HepG2 (cell line): Measurements from ENCODE around the gene PIGW. TPM values are rescaled to one million over a fixed set of nuclear protein-coding genes. Genes with fewer than 3 reads are reported as not detected.

Experiments
- ARNTL ChIP-seq: sonication (generic); formaldehyde crosslinking; IDR thresholded peaks from 2 replicates; pipeline ENCODE4 v1.4.0; 2020; ENCODE audit warnings: mild to moderate bottlenecking, missing genetic modification reagents
- CBFB ChIP-seq: sonication (generic); formaldehyde crosslinking; IDR thresholded peaks from 2 replicates; pipeline ENCODE4 v1.4.0; 2020; ENCODE audit warnings: missing genetic modification reagents
- HOXA3 ChIP-seq: sonication (generic); formaldehyde crosslinking; IDR thresholded peaks from 2 replicates; pipeline ENCODE4 v1.5.0; 2020; ENCODE audit warnings: missing genetic modification reagents
- IRF2 ChIP-seq: IDR thresholded peaks from 2 replicates; pipeline ENCODE4 v1.6.1; 2018; ENCODE audit warnings: missing genetic modification reagents, missing compliant biosample characterization
- KAT2B ChIP-seq: fragments of 150-350 bp; IDR thresholded peaks from 2 replicates; pipeline ENCODE4 v1.6.1; 2014; ENCODE audit warnings: low read depth, low read length, borderline replicate concordance
- RAD51 ChIP-seq: fragments of 450-650 bp; IDR thresholded peaks from 2 replicates; pipeline ENCODE4 v1.6.1; 2016; ENCODE audit warnings: borderline replicate concordance
- SNAI1 ChIP-seq: sonication (generic); formaldehyde crosslinking; IDR thresholded peaks from 2 replicates; pipeline ENCODE4 v1.5.0; 2020; ENCODE audit warnings: mild to moderate bottlenecking, missing genetic modification reagents, borderline replicate concordance
- TOPORS ChIP-seq: sonication (generic); formaldehyde crosslinking; IDR thresholded peaks from 2 replicates; pipeline ENCODE4 v1.8.0; 2023; ENCODE audit warnings: mild to moderate bottlenecking, missing genetic modification reagents
- XBP1 ChIP-seq: sonication (generic); formaldehyde crosslinking; IDR thresholded peaks from 2 replicates; pipeline ENCODE4 v1.5.0; 2020; ENCODE audit warnings: missing genetic modification reagents
- ZBTB7B ChIP-seq: sonication (generic); formaldehyde crosslinking; IDR thresholded peaks from 2 replicates; pipeline ENCODE4 v1.4.0; 2020; ENCODE audit warnings: missing genetic modification reagents
- ZKSCAN1 ChIP-seq: fragments of 150-350 bp; IDR thresholded peaks from 2 replicates; pipeline ENCODE4 v1.6.1; 2014; ENCODE audit warnings: low read length
- ZNF33B ChIP-seq: sonication (generic); formaldehyde crosslinking; IDR thresholded peaks from 2 replicates; pipeline ENCODE4 v1.5.1; 2020; ENCODE audit warnings: mild to moderate bottlenecking, missing genetic modification reagents
- ZNF607 ChIP-seq: sonication (generic); formaldehyde crosslinking; IDR thresholded peaks from 2 replicates; pipeline ENCODE4 v1.5.1; 2020; ENCODE audit warnings: missing genetic modification reagents, mild to moderate bottlenecking, borderline replicate concordance
- ZNF746 ChIP-seq: sonication (generic); formaldehyde crosslinking; IDR thresholded peaks from 2 replicates; pipeline ENCODE4 v1.8.0; 2022; ENCODE audit warnings: mild to moderate bottlenecking, missing genetic modification reagents
- ZNF766 ChIP-seq: sonication (generic); formaldehyde crosslinking; IDR thresholded peaks from 2 replicates; pipeline ENCODE4 v1.5.0; 2020; ENCODE audit warnings: missing genetic modification reagents, borderline replicate concordance
- ZNF891 ChIP-seq: sonication (generic); formaldehyde crosslinking; IDR thresholded peaks from 2 replicates; pipeline ENCODE4 v1.5.0; 2020; ENCODE audit warnings: mild to moderate bottlenecking, missing genetic modification reagents
- ZSCAN20 ChIP-seq: sonication (generic); formaldehyde crosslinking; IDR thresholded peaks from 2 replicates; pipeline ENCODE4 v1.4.0; 2020; ENCODE audit warnings: missing genetic modification reagents, mild to moderate bottlenecking, borderline replicate concordance
- polyA plus RNA-seq, 8 experiments: library from polyadenylated mRNA; depleted of rRNA in 3 of 8; stranded (reverse) in 7 of 8; unstranded in 1 of 8; fragments of >200 nt; fragmentation: Illumina TruSeq in 4 of 8; extraction: Trizol in 4 of 8; gene quantifications; 2 replicates each; pipeline versions ENCODE4 v1.2.1 to v1.2.3, GENCODE V29; 2011 to 2016; ENCODE audit warnings: low read depth in 4 of 8, missing spikeins in 1 of 8, mixed read lengths in 1 of 8; ENCODE audit not compliant: insufficient read depth in 1 of 8
- total RNA-seq, 5 experiments: library from RNA; depleted of rRNA; stranded (reverse); fragments of >200 nt; fragmentation: Illumina TruSeq; extraction: Trizol; gene quantifications; 2 replicates each; pipeline ENCODE4 v1.2.3, GENCODE V29; 2016; ENCODE audit warnings: low read depth in 1 of 5
- TF ChIP-seq, protein P1 (sequence below): sonication (generic); formaldehyde crosslinking; IDR thresholded peaks from 2 replicates; pipeline ENCODE4; 2020; ENCODE audit warnings: missing genetic modification reagents, mild to moderate bottlenecking, borderline replicate concordance
- TF ChIP-seq, protein P2 (sequence below): IDR thresholded peaks from 2 replicates; pipeline ENCODE4 v1.6.1; 2016; ENCODE audit warnings: missing compliant biosample characterization, missing genetic modification reagents, borderline replicate concordance
- TF ChIP-seq, protein P3 (sequence below): sonication (generic); formaldehyde crosslinking; IDR thresholded peaks from 2 replicates; pipeline ENCODE4 v1.4.0; 2020; ENCODE audit warnings: missing genetic modification reagents

The PIGW gene
- total and polyA plus RNA-seq, 2 of the 13 experiments (the other 11 are each of a cell fraction or from before 2014, with no cell fraction given): 9.0 to 24.0 TPM

DNA sequence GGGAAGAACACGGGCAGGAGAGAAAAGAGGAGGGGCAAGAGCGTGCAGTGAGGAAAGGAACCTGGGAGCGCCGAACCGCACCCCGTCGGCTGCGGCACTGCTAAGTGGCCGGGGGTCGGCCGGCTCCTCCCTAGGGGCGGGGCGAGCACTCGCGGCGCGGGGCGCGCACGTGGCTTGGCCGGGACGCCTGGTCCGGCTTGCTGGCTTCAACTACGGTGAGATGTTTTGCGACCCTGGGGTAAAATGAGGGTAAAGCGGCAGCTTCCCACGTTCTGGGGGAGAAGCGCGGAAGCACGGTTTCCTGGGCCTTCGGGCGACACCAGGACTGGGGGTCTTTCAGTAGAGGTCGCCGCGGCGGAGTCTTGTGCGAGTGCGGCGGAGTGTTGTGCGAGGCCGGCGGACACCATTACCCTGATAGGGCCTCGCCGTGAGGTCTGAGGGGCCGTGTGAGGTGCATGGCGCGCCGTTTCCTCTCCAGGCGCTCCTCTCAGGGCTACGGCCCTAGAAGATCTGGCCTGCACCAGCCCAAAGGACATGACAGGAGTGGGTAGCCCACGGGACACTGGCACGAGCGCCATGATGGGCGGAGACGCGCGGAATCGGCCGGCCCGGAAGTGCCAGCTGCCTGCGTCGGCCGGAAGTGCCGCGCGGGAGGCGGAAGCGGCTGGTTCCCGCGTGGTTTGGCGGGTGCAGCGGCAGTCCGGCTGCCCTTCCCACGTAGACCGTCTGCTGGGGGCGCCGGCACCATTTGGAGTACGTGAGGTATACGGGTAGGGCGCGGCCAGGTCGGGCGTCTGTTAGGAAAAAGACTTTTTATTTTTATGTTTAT, at the start of gene PIGW, which contains the start of gene MYO19 (continued):
- TF ChIP-seq CBFB (CRISPR knock-in tag) (no peak; the same call in 1 of the 2 replicates), HOXA3 (CRISPR knock-in tag) (peak; percentile 86), ZNF746 (CRISPR knock-in tag) (no peak), ZNF607 (CRISPR knock-in tag) (peak; percentile 87), ZKSCAN1 (no peak), ZSCAN20 (peak; percentile 71; the same call in 1 of the 2 replicates), IRF2 (no peak), SNAI1 (CRISPR knock-in tag) (no peak), ZNF766 (CRISPR knock-in tag) (0 out of 2 replicates have a peak, but pooled peaks have one; percentile 49), ZNF891 (CRISPR knock-in tag) (no peak), ZBTB7B (CRISPR knock-in tag) (no peak; the same call in 1 of the 2 replicates), TOPORS (CRISPR knock-in tag) (peak; percentile 65; the same call in 1 of the 2 replicates), ZNF33B (CRISPR knock-in tag) (0 out of 2 replicates have a peak, but pooled peaks have one; percentile 55), RAD51 (no peak), XBP1 (CRISPR knock-in tag) (no peak), ARNTL (peak; percentile 97), KAT2B (no peak)
- TF ChIP-seq, protein P1, sequence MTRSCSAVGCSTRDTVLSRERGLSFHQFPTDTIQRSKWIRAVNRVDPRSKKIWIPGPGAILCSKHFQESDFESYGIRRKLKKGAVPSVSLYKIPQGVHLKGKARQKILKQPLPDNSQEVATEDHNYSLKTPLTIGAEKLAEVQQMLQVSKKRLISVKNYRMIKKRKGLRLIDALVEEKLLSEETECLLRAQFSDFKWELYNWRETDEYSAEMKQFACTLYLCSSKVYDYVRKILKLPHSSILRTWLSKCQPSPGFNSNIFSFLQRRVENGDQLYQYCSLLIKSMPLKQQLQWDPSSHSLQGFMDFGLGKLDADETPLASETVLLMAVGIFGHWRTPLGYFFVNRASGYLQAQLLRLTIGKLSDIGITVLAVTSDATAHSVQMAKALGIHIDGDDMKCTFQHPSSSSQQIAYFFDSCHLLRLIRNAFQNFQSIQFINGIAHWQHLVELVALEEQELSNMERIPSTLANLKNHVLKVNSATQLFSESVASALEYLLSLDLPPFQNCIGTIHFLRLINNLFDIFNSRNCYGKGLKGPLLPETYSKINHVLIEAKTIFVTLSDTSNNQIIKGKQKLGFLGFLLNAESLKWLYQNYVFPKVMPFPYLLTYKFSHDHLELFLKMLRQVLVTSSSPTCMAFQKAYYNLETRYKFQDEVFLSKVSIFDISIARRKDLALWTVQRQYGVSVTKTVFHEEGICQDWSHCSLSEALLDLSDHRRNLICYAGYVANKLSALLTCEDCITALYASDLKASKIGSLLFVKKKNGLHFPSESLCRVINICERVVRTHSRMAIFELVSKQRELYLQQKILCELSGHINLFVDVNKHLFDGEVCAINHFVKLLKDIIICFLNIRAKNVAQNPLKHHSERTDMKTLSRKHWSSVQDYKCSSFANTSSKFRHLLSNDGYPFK (CRISPR knock-in tag): peak; percentile 84
- TF ChIP-seq, protein P2, sequence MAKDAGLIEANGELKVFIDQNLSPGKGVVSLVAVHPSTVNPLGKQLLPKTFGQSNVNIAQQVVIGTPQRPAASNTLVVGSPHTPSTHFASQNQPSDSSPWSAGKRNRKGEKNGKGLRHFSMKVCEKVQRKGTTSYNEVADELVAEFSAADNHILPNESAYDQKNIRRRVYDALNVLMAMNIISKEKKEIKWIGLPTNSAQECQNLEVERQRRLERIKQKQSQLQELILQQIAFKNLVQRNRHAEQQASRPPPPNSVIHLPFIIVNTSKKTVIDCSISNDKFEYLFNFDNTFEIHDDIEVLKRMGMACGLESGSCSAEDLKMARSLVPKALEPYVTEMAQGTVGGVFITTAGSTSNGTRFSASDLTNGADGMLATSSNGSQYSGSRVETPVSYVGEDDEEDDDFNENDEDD (CRISPR knock-in tag): peak; percentile 77; the same call in 1 of the 2 replicates
- TF ChIP-seq, protein P3, sequence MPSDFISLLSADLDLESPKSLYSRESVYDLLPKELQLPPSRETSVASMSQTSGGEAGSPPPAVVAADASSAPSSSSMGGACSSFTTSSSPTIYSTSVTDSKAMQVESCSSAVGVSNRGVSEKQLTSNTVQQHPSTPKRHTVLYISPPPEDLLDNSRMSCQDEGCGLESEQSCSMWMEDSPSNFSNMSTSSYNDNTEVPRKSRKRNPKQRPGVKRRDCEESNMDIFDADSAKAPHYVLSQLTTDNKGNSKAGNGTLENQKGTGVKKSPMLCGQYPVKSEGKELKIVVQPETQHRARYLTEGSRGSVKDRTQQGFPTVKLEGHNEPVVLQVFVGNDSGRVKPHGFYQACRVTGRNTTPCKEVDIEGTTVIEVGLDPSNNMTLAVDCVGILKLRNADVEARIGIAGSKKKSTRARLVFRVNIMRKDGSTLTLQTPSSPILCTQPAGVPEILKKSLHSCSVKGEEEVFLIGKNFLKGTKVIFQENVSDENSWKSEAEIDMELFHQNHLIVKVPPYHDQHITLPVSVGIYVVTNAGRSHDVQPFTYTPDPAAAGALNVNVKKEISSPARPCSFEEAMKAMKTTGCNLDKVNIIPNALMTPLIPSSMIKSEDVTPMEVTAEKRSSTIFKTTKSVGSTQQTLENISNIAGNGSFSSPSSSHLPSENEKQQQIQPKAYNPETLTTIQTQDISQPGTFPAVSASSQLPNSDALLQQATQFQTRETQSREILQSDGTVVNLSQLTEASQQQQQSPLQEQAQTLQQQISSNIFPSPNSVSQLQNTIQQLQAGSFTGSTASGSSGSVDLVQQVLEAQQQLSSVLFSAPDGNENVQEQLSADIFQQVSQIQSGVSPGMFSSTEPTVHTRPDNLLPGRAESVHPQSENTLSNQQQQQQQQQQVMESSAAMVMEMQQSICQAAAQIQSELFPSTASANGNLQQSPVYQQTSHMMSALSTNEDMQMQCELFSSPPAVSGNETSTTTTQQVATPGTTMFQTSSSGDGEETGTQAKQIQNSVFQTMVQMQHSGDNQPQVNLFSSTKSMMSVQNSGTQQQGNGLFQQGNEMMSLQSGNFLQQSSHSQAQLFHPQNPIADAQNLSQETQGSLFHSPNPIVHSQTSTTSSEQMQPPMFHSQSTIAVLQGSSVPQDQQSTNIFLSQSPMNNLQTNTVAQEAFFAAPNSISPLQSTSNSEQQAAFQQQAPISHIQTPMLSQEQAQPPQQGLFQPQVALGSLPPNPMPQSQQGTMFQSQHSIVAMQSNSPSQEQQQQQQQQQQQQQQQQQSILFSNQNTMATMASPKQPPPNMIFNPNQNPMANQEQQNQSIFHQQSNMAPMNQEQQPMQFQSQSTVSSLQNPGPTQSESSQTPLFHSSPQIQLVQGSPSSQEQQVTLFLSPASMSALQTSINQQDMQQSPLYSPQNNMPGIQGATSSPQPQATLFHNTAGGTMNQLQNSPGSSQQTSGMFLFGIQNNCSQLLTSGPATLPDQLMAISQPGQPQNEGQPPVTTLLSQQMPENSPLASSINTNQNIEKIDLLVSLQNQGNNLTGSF (CRISPR knock-in tag): peak; percentile 50; the same call in 1 of the 2 replicates
